GM19397 (cell line): Measurements from ENCODE around the gene BRINP2.

Source experiments
- ATAC-seq: cut with Tn5 transposase; IDR thresholded peaks from one replicate; pipeline ENCODE4 v1.9.1; 2021; ENCODE audit warnings: mild to moderate bottlenecking, moderate library complexity; ENCODE audit not compliant: unreplicated experiment

Gene BRINP2

DNA sequence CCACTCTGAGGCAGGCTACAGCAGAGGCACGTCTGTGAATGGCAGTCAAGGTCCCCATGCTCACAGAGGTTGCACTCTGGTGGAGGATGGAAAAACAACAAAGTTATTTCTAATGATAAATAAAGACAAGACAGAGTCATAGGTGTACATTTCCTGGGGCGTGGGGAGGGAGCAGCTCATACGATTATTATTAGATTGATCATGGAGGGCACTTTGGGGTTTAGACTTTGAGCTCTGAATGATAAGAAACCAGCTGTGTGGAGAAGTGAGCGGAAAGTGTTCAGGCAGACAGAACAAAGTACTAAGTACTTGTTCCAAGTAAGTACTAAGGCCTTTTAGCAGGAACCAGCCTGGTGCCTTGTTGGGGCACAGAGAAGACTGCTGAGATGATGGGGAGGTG lies 86.8 kb downstream of the BRINP2 start:
- no peak for ATAC-seq

DNA sequence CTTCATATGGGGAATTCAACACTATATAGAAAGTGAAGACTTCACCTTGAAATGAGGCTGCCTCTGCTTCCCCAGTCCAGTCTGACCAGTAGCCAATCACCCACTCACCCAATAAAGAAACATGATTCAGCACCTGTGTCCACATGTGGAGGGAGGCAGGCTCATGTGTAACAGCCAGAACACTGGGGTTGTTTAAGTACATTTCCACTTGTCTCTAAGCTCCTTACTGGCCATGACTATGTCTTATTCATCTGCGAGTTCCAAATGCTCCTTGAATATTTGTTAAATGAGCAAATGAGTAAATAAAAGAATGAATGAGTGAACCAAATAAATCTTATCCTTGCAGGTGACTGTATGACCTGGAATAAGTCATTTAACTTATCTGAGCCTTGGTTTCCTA lies 100.1 kb downstream of the BRINP2 start:
- no peak for ATAC-seq

DNA sequence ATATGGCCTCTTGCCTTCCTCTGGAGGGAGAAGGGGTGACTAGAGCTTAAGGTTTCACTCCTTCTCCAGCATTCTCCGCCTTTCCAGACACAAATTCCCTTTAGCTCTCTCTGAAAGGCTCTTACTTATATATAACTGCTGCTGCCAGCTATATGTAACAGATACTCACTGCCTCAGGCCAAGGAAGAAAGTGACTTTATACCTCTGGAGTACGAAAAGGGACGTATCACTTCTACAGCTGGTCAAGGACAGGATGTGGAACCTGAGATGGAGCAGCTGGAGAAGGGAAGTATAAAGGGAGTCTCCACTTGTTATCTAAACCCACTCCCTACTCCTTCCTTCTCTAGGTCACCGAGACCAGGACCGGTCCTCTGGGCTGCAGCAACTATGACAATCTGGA lies 102.4 kb downstream of the BRINP2 start:
- ATAC-seq, result no peak

DNA sequence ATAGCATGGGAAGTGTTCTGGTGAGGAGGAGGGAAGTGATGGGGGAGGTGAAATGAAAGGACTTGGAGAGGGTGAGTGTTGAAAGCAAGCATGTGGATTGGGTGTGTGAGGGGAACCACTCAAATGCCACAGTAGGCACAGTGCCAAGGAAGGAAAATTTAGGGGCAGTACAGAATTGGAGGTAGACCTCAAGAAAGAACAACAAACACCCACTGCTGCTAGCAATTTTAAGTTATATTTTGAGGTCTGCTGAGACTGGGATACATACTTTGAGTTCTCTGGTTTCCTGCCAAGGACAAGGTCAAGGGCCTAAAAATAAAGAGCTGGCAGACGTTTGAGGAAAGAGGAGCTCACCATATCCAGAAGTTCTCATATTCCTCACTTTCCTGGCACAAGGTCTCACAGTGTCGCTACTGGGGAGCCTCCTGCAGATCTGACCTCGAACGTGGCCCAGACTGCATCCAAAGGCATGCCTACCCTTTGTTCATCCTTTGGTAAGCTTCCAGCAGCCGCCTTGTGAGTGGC lies 104.0 kb downstream of the BRINP2 start:
- ATAC-seq, result no peak

DNA sequence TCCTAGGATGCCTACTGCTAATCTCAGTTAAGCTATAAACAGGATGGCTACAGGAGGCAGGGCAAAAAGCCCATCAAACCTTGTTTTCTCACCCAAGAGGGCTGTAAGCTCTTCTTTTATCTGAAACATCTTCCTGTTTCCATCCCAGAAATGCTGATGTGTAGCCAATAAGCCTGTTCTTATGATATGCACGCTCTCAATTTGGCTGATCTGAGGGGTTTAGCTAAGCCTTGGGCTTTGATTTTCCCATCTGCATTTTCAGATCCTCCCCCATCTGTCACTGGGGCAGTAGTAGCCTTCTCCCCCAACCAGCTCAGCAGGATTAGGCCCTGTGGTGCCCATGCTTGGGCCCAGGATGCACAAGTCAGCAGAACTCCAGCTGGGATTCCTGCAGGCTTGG lies 105.0 kb downstream of the BRINP2 start:
- no peak for ATAC-seq

DNA sequence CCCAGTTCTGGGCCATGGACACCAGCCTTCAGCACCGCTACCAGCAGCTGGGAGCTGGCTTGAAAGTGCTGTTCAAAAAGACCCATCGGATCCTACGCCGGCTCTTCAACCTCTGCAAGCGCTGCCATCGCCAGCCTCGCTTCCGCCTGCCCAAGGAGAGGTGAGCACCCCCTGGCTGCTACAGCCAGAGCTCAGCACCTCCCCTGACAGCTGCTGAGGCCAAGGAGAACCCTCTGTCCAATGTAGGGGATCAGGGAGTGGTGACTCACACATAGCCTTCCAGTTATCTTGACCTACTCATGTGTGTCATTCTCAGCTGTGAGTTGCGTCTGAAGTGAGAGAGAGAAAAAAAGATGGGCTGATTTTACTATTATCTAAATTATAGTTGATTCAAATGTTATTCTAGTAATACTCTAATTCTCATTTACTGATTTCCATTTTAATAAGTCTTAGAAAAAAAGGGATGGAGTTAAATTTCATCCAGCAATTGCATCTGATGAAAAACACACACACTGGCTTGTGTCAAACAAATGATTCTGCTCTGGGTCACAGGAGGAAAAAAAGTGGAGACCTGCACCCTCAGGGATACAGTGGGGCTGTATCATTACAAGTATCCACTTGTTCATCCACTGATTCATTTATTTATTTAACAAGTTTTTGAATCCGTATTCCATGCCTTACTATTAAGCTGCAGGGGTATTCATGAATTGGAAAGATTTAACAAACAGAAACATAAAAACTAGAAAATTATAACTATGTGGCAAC lies 108.0 kb downstream of the BRINP2 start:
- no peak for ATAC-seq

DNA sequence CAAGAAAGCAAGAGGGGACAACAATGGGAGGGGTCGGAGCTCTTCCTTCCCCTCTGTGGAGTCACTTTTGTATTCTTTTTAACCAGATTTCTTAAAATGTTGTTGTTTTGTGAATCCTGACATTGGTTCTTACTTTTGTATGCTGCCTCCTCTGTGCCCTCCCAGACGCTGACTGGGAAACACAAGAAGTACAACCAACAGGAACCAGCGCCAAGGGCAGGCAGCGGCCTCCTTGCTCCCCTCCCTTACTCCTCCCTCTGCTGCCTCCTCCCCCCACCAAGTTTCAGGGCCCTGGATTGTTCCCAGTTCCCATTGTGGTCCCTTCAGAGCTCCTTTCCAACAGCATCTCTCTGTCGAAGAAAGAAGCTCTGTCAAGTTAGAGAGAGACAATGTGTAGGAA lies 111.1 kb downstream of the BRINP2 start:
- ATAC-seq, result no peak

DNA sequence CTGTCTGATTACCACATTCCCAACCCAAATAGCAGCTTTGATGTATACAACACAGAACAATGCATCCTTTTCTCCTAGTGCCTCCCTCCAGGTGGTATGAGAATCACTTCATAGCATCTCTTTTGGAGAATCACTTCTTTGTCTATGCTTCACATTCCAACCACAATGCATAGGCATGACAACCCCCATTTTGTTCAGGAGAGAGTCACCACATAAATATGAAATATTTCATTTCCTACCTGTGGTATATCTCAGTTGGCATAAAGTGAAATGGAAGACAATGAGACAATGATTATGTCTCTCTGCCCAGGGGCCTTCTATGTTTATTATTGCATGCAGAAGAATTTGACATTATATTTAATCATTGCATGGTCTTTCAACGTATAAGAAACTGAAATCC lies 112.2 kb downstream of the BRINP2 start:
- ATAC-seq, result no peak

DNA sequence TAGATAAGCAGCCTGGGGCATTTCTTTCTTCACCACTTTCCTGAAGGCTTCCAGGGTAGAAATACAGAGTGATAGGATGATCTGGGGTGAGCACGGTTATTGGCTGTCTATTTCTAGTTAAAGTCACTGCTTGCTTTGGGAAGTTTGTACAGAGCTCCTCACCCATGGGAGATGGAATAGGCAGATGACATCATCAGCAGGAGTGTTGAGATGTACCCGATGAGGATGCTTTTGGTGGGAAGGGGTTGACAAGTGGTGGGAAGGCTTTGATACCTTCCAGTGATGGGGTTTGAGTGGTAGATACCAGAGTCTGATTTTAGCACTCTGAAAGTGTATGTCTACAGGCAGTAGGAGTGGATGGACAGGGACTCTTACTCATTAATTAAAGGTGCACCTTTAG lies 112.6 kb downstream of the BRINP2 start:
- ATAC-seq, result no peak

DNA sequence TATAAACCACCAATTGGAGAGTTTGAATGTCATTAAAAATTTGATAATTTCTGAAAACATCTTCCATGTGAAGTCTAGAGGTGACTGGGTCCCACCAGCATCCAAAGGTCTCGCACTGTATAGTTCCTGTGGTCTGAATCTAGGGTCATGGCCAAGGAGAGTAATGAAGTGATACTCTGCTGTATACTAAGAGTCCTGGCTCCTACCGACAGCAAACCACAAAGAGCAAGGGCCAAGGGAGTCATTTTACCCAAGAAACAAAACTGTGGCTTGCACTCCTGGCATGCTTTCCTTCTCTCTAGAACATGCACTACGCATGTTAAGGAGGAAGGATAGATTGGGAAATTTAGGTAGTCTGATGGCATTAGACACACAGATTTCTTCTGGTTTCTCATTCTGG lies 115.6 kb downstream of the BRINP2 start:
- no peak for ATAC-seq

DNA sequence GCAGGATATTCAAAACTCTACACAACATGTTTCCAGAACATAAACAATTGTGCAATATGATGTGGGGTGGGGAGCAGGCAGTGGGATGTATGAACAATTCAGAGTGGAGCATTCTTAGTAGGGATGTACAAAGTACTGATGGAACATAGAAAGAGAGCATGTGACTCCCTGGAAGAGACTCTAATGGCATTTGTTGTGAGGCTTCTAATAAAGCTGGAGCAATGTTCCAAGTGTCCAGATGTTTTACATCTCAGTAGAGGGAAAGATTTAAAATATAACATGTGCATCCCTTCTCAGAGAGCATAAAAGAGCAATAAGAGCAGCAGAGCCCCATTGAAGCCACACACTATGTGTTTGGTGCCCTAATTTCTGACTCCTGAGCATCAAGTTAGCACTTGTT lies 116.5 kb downstream of the BRINP2 start:
- no peak for ATAC-seq

DNA sequence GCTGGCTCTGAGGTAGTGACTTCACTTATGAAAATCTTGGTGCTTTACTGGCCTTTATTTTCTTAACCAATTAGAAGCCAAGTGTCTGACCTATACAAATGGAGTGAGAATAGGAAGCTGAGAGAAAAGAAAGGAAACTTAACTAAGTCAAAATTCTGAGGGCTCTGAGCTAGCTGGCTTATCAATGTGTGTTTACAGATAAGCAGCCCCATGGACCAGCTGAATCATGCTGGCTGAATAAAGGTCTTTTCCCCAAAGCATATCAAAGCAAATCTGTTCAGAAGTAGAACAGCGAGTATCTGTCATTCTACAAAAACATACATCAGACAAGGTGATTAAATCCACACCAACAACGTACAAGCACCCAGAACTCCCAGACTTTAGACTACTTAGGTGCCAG lies 117.2 kb downstream of the BRINP2 start:
- no peak for ATAC-seq

DNA sequence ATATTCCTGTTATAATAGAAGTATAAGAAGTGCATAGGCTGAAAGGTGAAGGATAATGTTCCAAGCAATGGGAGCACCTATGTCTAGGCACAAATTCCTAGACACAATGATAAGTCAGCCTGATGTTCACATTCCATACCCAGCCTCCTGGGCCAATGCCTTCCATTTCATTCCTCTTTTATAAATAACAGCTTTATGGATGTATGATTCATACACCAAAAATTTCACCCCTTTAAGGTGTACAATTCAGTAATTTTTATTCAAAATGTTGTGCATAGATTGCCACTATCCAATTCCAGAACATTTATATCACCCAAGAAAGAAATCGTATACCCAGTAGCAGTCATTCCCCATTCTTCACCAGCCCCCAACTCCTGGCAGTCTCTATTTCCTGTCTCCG lies 118.8 kb downstream of the BRINP2 start:
- ATAC-seq, result no peak

DNA sequence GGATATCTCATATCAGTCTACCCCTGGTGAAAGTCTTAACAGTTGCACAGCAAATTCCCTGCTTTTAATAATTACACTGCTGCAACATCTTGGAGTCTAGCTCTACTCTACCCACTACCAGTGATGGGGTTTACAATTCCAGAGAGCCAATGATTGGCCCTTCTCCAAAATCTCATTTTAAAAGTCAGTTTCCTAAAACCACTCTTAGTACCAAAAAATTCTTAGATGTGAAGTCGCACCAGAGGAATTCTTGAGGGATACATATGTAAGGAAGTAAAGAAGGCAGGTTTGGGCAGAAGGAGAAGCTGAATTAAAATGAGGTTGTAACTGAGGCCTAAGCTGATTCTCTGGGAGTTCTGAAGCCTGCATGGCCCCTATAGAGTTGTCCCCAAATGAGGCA lies 129.7 kb downstream of the BRINP2 start:
- no peak for ATAC-seq

DNA sequence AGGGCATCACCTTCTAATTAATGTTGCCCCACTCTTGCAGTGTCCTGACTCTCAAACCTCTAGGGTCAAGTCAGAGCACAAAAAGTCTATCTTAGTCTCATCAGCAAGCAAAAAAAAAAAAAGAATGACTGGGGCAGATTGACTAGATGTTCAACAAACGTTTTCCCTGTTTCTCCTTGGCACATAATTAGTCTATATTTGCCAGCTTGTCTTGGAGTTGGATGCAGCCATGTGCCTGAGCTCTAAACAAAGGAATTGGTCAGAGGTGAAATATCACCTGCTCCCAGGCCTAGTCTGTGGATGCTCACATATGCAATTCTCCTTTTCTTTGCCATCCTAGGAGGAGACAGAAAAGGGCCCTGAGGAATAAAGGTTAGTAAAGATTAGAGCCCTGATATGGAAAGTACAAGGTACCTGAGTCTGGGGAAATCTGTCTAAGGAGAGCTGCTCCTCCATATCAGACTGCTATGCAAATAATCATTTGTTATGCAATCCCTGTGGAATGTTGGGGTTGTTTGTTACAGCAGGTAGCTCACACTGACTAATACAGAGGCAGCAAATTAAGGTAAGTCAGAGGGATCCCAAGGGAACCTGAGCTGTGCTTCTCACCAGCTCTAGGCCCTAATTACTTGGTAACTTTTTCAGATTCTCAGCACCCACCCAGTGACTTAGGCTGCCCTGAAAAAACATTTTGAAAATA lies 130.8 kb downstream of the BRINP2 start:
- no peak for ATAC-seq

DNA sequence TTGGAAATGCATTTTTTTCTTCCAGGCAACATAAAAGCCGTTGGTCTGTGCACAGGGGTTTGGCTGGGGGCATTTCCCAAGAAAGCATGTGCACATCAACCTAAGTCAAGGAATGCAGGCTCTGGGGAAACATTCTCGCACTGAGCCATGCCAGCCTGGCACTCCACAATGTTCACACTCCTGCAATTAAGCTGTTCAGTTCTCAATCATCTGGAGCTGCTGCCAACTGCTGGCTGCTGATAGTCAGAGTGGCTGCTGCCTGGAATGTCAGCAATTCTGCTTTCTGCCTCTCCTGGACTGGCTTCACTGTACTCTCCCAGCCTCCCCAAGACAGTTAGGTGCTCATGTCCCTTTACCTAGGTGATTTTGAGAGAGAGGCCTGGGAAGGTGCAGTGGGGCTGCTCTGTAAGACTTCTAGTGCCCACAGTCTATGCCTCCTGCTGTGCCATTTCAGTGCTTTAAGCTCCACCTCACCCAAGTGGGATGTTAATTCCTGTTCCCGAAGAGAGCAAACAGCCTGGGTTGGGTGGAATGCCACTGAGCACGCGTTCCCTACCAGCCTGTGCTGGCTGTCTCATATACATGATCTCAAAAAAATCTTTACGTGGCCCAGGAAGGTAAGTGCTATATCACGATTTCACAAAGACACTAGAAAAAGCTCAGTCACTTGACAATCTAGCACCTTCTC lies 131.7 kb downstream of the BRINP2 start:
- ATAC-seq, result no peak

DNA sequence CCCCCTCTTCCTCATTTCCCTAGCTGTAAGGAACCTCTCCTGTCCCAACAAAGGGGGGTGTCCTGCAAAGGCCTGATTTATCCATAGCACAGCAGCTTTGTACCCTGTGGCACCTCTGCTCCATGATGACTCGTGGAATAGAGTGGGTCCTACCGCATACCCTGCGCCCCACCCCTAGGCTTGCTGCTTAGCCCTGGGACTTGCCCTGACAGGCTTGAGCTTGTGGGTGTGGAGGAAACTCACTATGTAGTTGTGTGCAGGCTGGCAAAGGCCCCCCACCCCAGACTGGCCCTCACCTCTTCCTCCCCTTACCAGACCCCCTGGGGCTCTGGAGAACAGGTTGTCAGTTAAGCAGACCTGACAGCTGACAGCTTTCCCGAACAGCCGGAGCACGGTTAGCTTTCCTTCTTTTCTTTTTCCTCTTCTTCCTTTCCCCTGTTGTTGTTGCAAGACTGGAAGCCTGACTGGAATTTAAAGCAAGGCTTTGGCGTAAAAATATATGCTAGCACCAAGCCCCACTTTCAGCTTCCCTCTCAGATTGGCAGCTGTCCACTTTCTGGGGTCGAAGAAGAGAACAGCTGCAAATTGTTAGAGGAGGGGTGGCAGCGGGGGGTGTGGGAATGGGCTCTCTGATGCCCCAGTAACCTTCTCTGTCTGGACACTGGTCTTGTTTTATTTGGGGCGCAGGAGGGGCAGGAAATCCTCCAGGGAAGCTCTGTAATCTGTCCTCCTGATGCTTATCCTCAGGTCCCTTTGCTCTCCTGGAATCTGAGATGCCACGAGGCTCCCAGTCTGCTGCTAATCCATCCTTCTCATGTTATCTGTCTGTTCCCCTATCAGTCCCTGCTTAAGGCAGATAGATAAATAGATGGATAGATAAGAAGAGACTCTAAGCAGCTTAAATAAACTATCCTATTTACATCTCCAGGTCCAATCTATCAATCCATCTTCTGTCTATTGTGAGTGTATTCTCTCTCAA lies 134.6 kb downstream of the BRINP2 start:
- no peak for ATAC-seq

DNA sequence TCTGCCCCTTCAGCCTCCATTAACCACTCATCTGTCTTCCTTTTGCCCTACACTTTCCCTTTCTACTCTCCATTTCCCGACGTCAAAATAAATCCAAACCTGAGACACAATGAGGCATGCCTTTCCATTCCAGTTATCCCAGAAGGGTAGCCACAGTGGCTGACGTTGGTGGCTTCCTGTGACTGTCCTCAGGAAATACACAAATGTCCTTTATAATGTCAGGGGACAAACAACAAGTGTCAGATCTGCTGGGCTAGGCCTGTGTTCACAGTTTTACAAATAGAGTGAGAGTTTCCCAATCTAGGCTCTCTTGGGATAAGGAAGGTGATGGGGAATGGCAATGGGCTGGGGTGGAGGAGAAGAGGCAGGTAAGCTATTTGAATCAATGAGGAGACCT lies 135.3 kb downstream of the BRINP2 start:
- ATAC-seq, result no peak

DNA sequence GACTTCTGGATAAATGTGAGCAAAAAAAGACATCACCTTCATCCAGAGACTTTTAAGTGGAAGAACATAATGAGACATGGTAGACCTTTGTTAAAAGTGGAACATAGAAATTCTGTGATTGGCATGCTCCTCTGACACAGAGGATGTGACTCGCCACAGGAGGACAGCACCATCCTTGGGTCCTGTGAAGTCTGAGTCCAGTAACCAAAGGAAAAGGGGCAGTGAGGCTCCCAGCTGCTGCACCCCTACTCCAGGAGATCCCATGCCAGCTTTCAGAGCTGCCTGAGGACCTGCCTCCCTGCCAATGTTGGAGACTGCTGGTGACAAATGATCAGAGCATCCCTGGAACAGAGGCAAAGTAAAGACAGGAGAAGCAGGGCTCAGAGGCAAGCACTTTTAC lies 136.2 kb downstream of the BRINP2 start:
- ATAC-seq, result no peak

DNA sequence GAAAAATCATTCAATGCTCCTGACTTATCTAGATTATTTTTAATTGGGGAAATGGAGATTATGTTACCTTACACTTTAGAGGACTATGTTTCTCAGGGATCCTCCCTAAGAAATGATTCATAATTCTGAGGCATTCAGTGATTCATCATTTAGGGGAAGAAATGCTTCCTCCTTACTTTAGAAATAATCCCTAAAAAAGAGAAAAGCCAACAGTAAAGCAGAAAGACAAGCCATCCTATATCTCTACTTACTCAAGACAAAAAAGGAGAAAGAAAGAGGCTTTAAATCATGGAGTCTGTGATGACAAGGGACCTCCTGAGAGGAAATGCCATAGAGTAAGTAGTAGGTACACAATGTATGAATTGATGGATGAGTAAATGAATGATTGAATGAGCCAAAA lies 137.0 kb downstream of the BRINP2 start:
- no peak for ATAC-seq

DNA sequence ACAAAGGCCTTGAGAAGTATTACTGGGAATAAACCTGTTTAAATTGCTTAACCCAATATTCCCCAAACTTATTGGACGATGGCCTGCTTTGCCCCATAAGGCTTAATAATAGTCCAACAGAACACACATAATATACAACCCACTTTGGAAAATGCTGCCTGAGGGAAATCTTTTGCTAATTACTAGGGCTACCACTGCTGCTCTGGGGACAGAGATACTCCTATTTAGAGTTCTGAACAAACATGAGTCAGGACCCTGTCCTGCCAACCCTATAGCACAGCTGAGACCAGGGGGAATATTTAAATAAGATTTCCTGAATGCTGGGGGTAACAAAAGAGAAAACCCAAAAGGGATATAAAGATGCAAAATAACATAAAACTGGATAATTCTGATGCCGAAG lies 139.1 kb downstream of the BRINP2 start:
- ATAC-seq, result no peak
